Cardiac septum (tissue), 1 donor: ENCODE results near the gene EML6. TPM values are rescaled to one million over a fixed set of nuclear protein-coding genes. Genes with fewer than 3 reads are reported as not detected.

Source experiments
- DNase-seq: peaks from one replicate; pipeline ENCODE4 v3.0.0-alpha.2; 2020; ENCODE audit warnings: low spot score
- intact Hi-C: fragments of 100-400 bp; cut with DNase I; formaldehyde crosslinking; loops from one replicate; pipeline ENCODE4 v1.14.0; 2022
- total RNA-seq: library from RNA; stranded (reverse); fragmentation: NEBNext Ultra II Directional; extraction: Animal tissue kit (Norgen Biotek cat#: 25700); gene quantifications from one replicate; pipeline ENCODE4 v1.2.1, GENCODE V29; 2021
- donor health status: DM: no; HTN: no; CAD: no.

The EML6 gene
- total RNA-seq, 1 donor from 2014 or later: 0.83 TPM

DNA sequence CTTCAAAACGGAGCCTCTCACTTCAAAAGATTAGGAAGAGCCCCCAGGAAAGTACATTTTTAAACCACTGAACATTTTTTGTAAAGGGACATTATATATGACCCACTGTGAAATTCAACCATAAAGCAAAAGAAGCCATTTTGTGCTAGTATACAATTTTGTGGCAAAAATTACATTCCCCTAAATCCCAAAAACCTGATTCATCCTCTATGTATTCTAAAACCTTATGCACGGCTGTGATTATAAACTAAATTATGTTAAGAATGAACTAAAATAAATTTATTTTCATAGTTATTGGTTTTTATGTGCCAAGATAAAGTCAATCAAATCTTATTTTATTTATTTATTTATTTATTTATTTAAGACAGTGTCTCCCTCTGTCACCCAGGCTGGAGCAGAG is 278.3 kb downstream of the EML6 start:
- DNase-seq: no peak
- intact Hi-C loops: loop anchor here (10.0 kb wide), 1 partner anchor 277 kb away; the partner anchor contains the start of gene EML6

DNA sequence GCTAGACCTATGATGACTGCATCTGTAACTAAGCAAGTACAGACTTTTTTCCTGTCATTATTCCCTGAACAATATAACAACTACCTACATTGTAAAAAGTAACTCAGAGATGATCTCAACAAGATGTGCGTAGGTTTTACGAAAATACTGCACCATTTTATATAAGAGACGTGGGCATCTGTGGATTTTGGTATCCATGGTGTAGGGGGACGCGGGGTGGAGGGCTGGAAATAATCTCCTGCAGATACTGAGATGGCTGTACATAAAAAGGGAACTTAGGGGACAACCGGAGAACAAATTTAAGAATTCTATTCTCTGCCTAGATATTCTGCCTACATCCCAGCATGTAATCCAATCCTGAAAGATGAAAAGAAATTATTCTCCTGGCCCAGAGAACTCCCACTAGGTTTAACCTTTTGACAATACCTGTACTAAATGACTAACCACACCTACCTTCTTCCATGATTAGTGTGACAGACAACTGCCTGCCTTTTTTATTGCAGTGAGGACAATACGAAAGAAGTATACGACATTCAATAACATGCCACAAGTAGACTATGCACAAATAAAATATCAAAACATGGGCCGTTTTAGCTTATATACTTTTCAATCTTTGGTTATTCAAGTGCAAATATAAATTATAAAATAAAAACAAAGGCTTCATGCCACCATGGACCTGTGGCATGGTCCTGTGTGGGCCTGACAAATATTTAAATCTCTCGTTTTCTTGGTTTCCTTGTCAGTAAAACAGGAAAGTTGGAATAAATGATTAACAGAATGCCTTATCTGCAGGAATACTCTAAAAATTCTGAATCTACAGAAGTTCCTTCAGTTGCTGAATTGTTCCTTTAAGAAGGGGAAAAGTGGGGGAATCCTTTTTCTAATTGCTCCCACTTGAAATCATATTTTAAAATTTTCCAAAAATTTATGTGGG is 280.5 kb downstream of the EML6 start:
- intact Hi-C loops: loop anchor here (10.0 kb wide), 1 partner anchor 279 kb away; the partner anchor contains the start of gene EML6

DNA sequence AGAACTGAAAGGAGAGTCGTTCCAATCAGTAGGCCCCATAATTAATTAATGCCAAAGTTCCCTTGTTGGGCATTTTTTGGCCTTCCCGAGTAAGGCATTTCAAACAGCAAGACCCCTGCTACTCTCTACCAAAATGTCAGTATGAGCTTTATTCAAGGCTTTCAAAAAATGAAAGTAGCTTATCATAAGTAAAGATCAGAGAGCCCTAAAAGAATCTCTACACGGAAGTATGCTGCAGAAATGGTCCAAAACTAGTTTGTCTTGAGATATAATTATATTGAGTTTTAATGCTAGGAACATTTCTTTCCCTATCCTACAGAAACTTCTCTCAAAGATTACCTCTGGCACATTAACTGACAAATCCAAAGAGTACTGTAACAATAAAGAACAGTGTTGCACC is 282.8 kb downstream of the EML6 start:
- intact Hi-C loops: loop anchor here (10.0 kb wide), 1 partner anchor 282 kb away; the partner anchor contains the start of gene EML6

More for the DNA sequence above, 280.5 kb downstream of the EML6 start:
- DNase-seq: no peak

DNA sequence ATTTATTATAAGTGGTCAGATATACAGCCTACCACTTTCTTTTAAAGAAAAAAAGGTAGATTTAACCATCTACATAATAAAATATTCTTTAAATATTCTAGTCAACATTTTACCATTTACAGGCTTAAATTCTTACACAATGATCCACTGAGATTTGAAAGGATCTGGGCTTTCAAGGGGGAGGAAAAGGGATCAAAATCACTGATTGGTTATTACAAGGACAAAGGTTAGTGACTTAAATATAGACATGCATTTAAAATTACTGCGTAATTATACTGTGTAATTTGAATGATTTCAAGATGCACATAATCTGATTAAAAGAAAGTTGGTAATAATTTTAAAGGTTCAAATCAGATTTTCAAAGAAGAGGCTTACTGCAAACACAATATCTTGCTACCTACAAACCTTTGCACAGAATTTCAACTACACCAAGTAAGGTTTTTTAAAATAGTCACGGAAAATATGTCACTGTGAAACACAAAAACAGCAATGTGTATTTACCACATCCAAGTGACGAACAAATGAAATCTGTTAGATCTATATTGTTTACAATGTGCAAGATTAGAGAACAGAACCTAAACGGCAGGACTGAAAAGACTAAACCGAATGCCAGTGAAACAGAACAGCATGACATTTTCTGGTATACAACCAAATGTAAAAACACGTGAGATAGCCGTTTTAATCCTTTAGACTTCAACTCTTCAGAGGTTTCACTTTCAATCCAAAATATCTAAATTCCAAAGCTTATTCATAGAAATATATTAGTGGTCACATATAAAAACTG is 286.0 kb downstream of the EML6 start:
- no peak for DNase-seq
- intact Hi-C loops: loop anchor here (10.0 kb wide), 1 partner anchor 285 kb away; the partner anchor contains the start of gene EML6

More for the DNA sequence above, 282.8 kb downstream of the EML6 start:
- DNase-seq: no peak

DNA sequence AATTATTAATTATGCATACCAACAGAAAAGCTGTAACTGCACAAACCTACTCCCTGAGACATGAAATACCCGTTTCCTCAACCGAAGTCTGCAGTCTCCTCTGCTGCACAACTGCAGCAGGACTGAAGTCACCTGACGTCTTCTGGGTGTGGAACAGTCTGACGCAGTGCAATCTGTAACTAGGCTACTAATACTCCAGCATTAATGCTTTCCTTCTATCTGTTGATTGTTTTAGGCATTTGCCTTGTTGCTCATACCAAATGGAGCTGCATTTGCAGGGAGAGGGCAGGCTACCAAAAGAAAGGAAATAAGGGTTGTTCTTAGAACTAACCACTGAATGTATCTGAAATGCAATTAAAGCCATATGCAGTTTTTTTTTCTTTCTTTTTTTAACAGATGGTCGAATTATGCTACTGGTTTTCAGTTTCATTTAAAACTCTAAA is 286.7 kb downstream of the EML6 start:
- intact Hi-C loops: no loop called here
- no peak for DNase-seq

DNA sequence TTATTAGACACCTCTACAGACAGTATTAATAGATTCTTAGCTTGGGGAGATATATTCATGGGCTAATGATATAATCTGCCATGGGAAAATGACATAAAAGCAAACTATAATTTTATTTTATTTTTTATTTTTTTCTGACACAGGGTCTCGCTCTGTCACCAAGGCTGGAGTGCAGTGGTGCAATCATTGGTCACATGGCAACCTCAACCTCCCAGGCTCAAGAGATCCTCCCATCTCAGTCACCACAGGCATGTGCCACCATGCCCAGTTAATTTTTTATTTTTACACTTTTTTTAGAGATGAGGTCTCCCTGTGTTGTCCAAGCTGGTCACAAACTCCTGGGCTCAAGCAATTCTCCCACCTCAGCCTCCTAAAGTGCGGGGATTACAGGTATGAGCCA is 287.5 kb downstream of the EML6 start:
- no peak for DNase-seq
- intact Hi-C loops: no loop called here

DNA sequence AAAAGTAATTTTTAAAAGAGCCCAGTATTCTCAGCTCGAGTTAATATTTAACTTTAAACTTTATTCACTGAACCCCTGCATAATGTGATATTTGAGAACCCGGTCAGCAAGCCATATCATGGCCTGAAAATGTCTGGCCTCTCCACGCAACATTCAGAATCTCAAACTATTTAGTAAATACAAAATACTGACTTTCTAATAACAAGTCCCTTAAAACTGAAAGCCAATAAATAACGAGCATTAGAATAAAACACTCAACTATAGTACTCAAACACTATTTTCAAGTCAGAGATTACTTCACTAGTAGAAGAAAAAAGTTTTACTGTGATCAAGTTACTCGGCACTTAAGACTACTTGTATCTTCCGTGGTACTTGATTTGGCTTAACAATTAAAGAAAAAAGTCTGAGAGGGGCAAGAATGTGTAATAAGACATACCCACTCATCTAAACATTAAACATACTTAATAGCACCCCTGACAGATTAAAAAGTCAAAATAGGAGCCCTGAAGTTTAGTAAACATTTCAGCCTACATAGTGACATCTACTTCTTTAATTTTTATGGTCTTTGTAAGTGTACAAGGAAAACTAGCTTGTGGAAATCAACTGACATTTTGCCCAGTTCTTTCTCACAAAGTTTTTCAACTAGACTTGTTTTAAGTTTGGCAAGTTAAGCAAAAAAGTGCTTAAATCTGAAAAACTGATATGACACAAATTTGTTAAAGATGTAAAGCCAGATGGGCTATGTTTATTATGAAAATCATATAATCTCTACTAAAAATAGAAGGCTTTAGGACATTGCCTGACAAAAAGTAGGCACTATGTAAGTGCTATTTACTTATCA is 288.6 kb downstream of the EML6 start:
- intact Hi-C loops: no loop called here
- no peak for DNase-seq

DNA sequence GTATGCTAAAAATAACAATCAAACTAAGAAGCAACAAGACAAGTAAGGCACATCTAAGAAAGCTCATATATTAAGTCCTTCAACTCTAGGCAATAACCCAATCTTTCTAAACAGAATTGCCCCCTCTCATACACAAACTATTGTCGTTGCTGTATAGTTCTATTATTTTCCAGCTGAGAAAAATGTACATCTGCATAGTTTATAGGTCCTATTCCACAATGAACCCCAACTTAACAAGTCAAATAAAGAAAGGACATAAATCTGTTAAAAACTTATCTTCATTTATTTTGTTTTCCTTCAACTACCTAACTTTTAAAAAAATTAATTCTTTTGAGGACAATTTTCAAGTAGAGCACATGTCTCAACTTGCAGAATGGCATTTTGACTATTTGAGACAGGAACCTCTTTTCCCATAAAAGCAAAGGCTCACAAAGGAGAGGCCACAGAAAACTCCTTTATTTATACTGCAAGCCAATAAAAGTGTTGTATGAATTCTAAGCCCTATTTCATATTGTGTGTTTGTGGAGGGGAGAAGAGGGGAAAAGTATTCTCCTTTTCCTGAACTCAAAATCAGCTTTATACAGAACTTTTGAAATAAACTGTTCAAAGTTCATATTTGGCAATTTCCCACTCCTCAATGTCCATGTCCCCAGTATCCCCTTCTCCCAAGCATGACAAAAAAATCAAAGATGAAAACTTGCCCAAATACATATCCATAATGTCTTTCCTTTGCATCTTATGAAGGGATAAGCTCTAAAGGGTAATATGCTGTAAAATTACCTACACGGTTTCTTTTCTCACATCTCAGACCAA is 289.4 kb downstream of the EML6 start:
- intact Hi-C loops: no loop called here

DNA sequence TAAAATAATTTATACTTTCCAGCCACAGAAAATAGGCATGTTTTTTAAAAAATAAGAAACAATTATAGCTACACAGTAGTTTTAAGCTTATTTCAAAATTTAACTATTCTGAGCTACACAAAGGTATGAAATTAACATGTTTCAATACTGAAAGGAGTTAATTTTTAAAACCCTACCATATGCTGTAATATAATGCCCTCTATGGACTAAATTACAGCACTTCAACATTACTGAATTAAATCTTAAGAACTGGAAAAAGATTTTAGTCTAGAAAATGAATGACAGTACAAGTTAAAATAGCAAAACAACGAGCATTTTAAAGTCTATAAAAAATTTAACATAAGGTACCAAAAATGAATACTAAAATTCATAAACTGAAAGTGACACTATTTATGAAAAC is 290.5 kb downstream of the EML6 start:
- DNase-seq: no peak
- intact Hi-C loops: loop anchor here (1.0 to 2.0 kb wide), 3 partner anchors 35 to 157 kb away; no protein-coding TSS in a partner anchor

More for the DNA sequence above, 289.4 kb downstream of the EML6 start:
- DNase-seq: no peak

DNA sequence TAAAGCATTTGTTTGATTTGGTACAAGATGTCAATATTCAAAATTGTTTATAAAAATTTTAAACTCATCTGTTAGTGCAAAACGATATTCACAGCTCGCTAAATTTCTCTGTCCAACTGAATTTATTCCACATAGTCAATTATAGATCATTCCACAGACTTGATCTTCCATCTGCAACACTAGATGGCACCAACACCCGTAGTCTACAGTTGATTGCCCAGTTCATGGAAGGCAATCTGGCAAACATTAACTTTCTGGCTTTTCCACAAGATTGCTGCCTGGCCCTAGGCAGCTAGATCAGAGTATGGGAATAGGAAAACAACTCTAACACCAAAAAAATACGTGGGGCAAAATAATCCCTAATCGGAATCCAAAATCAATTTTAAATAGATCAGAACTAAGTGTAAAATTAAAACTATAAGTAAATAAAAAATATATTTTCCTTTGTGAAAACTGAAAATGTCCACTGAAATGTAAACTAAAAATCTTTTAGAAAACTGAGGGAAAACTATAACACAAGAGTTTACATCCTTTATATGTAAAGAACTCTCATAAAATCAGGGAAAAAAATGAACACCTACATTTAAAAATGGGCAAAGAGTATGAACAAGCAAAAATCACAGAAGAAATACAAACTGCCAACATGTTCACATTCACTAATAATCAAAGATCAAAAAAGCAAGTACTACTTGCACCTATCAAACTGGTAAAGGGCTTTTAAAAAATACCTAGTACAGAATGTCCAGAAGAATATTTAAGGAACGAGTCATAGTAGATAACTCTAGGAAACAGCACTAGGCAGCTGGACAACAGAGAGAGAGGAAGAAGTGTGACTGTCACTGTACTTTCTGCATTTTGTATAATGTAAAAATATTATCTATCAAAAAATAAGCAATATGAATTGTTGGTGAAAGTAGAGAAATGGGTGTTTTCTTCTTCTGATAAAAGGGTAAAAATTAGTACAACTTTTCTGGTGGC is 291.8 kb downstream of the EML6 start:
- intact Hi-C loops: loop anchor here (1.0 to 2.0 kb wide), 3 partner anchors 34 to 156 kb away; no protein-coding TSS in a partner anchor
- DNase-seq: no peak

DNA sequence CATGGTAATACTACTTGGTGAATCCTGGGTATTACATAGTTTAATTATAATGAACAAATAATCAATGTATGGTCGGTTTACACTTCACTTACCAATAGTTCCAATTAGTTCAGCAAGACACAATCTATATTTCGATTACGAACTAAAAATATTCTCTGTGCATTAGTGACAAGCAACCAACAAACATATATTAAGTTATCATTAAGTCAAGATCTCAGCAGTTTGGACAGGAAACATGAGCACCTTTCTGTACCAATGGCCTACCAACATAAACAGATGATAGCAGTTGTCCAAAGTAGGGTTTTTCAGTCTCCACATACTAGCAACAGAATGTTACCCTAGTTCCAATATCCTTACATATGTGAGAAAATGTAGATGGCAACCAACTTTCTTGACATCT is 294.0 kb downstream of the EML6 start:
- DNase-seq: no peak
- intact Hi-C loops: no loop called here

DNA sequence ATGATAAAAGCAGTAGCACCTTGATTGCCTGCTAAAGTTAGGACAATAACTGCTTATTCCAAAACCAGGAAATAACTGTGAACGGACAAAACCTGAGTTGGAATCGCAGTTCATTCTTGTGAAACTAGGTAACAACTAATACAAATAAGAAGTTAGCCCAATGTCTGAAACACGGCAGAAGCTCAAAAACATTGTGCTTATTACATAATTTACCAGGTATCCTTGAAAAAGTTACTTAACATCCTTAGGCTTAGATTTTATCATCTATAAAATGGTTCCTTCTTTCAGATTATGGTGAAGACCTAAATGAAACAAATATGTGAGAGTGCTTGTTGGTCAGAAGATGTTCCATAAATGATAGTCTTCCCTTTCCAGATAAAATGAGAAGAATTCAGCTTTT is 294.4 kb downstream of the EML6 start:
- no peak for DNase-seq
- intact Hi-C loops: no loop called here

DNA sequence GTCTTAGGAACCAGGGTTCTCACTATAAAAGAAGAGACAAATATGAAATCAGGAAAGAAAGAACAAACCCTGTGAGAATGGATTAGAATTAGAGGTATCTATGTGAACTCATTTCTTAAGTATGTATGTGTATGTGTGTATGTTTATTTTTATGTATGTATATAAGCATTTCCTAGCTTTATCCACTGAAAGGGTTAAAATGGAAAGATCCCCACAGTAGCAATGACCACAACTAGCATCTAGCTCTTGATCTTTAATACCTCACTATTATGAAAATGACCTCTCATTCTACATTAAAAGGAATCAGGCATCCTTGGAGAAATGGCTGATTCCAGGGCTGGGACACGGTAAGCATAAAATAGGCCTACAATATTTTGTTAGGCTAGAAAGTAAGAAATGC is 295.2 kb downstream of the EML6 start:
- DNase-seq: no peak
- intact Hi-C loops: no loop called here

DNA sequence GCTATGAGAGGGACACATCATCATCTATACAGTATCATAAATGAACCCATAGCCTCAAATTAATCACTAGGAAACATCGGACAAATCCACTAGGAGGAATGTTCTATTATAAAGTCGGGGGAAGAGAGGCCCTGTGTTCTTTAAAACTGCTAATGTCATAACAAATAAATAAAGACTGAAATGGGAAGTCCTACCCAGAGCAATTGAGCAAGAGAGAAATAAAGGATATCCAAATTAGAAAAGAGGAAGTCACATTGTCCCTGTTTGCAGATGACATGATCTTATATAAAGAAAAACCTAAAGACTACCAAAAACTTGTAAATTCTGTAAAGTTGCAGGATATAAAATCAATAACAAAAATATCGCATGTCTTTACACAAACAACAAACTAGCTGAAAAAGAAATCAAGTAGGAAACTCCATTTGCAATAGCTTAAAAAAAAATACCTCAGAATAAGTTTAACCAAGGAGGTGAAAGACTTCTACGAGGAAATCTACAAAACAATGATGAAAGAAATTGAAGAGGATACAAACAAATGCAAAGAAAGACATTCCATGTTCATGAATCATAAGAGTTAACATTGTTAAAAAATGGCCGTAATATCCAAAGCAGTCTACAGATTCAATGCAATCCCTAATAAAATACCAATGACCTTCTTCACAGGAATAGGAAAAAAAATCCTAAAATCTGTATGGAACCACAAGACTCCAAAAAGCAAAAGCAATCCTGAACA is 296.2 kb downstream of the EML6 start:
- no peak for DNase-seq
- intact Hi-C loops: no loop called here
